Measurements from ENCODE around the gene OSBPL1A. TPM values are rescaled to one million over a fixed set of nuclear protein-coding genes. Genes with fewer than 3 reads are reported as not detected.

Gene OSBPL1A
- total RNA-seq, 1 experiment from 2014 or later = 21.5 TPM

DNA sequence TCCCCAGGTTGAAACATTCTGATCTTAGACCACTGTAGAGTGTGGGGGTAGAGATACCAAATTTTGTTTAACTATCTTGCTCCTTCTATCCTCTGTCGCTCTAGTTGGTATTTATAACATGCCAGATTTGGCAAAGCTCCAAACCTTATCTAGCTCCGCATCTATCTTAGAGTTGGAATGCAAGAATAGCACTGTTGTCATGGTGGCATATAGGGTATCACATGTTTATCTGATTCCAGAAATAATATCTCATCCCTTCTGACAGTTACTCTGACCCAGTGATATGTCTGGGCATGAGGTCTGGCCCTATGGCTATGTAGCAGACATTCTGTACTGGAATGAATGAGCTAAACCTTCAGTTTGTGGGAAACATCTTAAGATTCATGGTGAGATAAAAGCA, 207.0 kb downstream of the OSBPL1A start:
- POLR2A ChIA-PET = interaction anchor here (0.5 to 1.5 kb wide), 5 partner anchors 8 to 348 kb away, joined by 3 to 4 read pairs (median 3); no protein-coding TSS in a partner anchor
- CTCF ChIA-PET = interaction anchor here (0.8 to 7.3 kb wide), 2 partner anchors 14 to 118 kb away, joined by 3 to 54 read pairs; no protein-coding TSS in a partner anchor
- no peak overlapping the region for H3K4me3 Mint-ChIP-seq (ENCODE audit: unreplicated experiment)
- no peak overlapping the region for H3K27ac Mint-ChIP-seq (ENCODE audit: low read depth, unreplicated experiment)
- peaks cover 11% of the 10 kb centered on the region for H3K36me3 Mint-ChIP-seq (ENCODE audit: insufficient read depth, unreplicated experiment)
- no TSS peak for BruUV-seq (replicated peaks)
- DNase-seq (ENCODE audit: unreplicated experiment) = no peak
- H3K4me1 Mint-ChIP-seq (ENCODE audit: insufficient read depth, unreplicated experiment) = peaks cover 5% of the 10 kb centered on the region
- H3K9me3 Mint-ChIP-seq (ENCODE audit: unreplicated experiment) = no peaks in the 10 kb centered on the region
- no peaks in the 10 kb centered on the region for H3K27me3 Mint-ChIP-seq (ENCODE audit: insufficient read depth, unreplicated experiment)
- intact Hi-C loops (cut with micrococcal nuclease) = no loop called here
- TF ChIP-seq, protein P1, sequence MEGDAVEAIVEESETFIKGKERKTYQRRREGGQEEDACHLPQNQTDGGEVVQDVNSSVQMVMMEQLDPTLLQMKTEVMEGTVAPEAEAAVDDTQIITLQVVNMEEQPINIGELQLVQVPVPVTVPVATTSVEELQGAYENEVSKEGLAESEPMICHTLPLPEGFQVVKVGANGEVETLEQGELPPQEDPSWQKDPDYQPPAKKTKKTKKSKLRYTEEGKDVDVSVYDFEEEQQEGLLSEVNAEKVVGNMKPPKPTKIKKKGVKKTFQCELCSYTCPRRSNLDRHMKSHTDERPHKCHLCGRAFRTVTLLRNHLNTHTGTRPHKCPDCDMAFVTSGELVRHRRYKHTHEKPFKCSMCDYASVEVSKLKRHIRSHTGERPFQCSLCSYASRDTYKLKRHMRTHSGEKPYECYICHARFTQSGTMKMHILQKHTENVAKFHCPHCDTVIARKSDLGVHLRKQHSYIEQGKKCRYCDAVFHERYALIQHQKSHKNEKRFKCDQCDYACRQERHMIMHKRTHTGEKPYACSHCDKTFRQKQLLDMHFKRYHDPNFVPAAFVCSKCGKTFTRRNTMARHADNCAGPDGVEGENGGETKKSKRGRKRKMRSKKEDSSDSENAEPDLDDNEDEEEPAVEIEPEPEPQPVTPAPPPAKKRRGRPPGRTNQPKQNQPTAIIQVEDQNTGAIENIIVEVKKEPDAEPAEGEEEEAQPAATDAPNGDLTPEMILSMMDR (IDR thresholded peaks at IDR 0.05; ENCODE audit: unreplicated experiment) = no peak

DNA sequence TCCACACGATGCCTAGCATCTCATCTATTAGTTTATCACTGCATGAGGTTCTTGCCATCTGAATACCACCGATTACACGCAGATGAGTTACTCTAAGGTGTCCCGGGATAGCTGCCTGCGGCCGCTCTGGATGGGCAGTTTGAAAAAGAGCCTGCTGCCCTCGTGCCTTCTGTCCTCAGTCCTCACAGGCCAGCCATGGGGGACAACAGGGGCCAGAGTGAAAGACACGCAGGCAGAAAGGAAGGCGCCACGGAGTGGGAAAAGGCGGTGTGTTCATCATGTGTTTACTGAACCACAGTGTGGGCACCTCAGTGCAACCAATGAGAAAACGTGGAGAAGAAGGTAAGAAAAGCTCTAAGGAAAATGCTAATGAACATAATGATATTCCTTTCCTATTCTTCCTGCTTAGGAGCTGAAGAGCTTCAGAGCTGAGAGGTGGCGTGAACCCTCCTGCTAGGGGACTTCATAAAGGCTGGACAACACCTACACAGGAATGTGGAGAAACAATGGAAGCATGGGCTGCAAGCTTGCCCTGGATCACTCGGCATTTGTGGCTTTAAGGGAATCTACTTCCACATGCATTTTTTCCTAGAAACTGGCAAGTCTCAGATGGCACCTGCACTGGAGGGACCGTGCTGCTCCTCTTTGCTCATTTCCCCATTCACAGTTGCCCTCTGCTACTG, 207.8 kb downstream of the OSBPL1A start:
- Mint-ChIP-seq H3K9me3 (ENCODE audit: unreplicated experiment) (no peaks in the 10 kb centered on the region), H3K27ac (ENCODE audit: low read depth, unreplicated experiment) (no peak overlapping the region), H3K4me1 (ENCODE audit: insufficient read depth, unreplicated experiment) (peaks cover 5% of the 10 kb centered on the region), H3K27me3 (ENCODE audit: insufficient read depth, unreplicated experiment) (no peaks in the 10 kb centered on the region), H3K4me3 (ENCODE audit: unreplicated experiment) (no peak overlapping the region), H3K36me3 (ENCODE audit: insufficient read depth, unreplicated experiment) (peaks cover 11% of the 10 kb centered on the region)
- TF ChIP-seq, protein P1 (IDR thresholded peaks at IDR 0.05; ENCODE audit: unreplicated experiment) = no peak
- DNase-seq (ENCODE audit: unreplicated experiment) = no peak
- intact Hi-C loops (cut with micrococcal nuclease) = no loop called here
- no TSS peak for BruUV-seq (replicated peaks)
- ChIA-PET POLR2A (interaction anchor here (0.6 to 0.7 kb wide), 2 partner anchors 73 to 110 kb away, joined by 3 read pairs; no protein-coding TSS in a partner anchor), CTCF (interaction anchor here (7.3 kb wide), 1 partner anchor 13 kb away, joined by 54 read pairs; no protein-coding TSS in a partner anchor)

DNA sequence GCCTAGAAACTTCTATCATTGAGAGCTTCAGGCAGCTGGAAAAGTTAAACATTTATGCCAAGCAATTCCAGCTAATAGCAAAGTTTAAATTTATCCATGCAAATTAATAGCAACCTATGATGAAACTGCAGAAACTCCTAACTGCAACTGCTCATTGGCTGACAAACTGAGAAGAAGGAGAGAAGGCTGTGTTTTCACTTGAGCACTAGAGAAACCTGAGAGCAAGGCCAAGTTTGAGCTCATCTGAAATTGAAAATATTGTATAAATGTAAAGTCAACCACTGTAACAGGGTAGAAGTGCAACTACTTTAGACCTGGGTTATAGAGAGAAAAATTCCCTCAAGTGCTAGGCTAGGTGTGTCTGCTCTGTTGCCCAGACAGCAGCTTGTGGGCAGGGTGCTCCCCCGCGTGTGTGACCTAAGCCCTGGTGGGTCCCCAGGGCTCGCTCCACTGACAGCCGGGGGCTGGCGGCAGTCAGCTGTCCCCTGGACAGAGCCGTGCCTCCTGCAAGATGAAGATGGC, 208.6 kb downstream of the OSBPL1A start:
- Mint-ChIP-seq H3K9me3 (ENCODE audit: unreplicated experiment) (no peaks in the 10 kb centered on the region), H3K27me3 (ENCODE audit: insufficient read depth, unreplicated experiment) (no peaks in the 10 kb centered on the region), H3K36me3 (ENCODE audit: insufficient read depth, unreplicated experiment) (peaks cover 10% of the 10 kb centered on the region), H3K4me3 (ENCODE audit: unreplicated experiment) (no peak overlapping the region), H3K4me1 (ENCODE audit: insufficient read depth, unreplicated experiment) (peaks cover 5% of the 10 kb centered on the region), H3K27ac (ENCODE audit: low read depth, unreplicated experiment) (no peak overlapping the region)
- BruUV-seq (replicated peaks) = no TSS peak
- intact Hi-C loops (cut with micrococcal nuclease) = no loop called here
- ChIA-PET CTCF (interaction anchor here (0.5 to 7.3 kb wide), 3 partner anchors 12 to 35 kb away, joined by 3 to 54 read pairs (median 3); no protein-coding TSS in a partner anchor), POLR2A (no interaction called here)
- TF ChIP-seq, protein P1 (IDR thresholded peaks at IDR 0.05; ENCODE audit: unreplicated experiment) = no peak
- DNase-seq (ENCODE audit: unreplicated experiment) = no peak

DNA sequence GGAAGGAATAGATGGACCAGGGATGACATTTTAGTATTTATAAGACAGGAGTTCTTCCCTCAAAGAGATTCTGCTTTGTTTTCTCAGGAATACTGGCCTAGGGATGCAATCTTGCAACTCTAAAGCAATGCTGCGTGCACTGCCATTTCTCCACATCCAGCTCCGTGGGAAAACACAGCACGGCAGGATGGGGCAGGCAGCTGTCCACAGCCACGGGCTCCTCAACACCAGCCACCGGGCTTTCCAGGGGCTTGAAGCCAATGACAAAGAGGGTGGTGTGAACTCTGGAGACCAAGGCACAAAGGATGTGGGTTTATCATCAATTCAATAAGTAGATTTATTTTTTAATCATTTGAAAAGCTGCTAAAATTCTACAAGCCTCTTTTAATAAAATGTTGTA, 209.5 kb downstream of the OSBPL1A start:
- intact Hi-C loops (cut with micrococcal nuclease) = no loop called here
- no peaks in the 10 kb centered on the region for H3K27me3 Mint-ChIP-seq (ENCODE audit: insufficient read depth, unreplicated experiment)
- no peak for DNase-seq (ENCODE audit: unreplicated experiment)
- no TSS peak for BruUV-seq (replicated peaks)
- peaks cover 5% of the 10 kb centered on the region for H3K4me1 Mint-ChIP-seq (ENCODE audit: insufficient read depth, unreplicated experiment)
- ChIA-PET POLR2A (no interaction called here), CTCF (interaction anchor here (1.2 to 7.3 kb wide), 2 partner anchors 11 to 24 kb away, joined by 3 to 54 read pairs; no protein-coding TSS in a partner anchor)
- TF ChIP-seq, protein P1 (IDR thresholded peaks at IDR 0.05; ENCODE audit: unreplicated experiment) = no peak
- H3K36me3 Mint-ChIP-seq (ENCODE audit: insufficient read depth, unreplicated experiment) = peaks cover under 1% of the 10 kb centered on the region
- H3K9me3 Mint-ChIP-seq (ENCODE audit: unreplicated experiment) = no peaks in the 10 kb centered on the region
- H3K4me3 Mint-ChIP-seq (ENCODE audit: unreplicated experiment) = no peak overlapping the region
- no peak overlapping the region for H3K27ac Mint-ChIP-seq (ENCODE audit: low read depth, unreplicated experiment)

All from MCF 10A (cell line).